Vagina (tissue), 2 donors: Measurements from ENCODE around the gene GFER. TPM values are rescaled to one million over a fixed set of nuclear protein-coding genes. Genes with fewer than 3 reads are reported as not detected.

Experiments used
- DNase-seq, 2 donors: peaks; one replicate each; pipeline ENCODE4 v3.0.0-alpha.2; 2017; ENCODE audit errors: extremely low spot score in 2 of 2
- H3K27ac ChIP-seq: fragments of 200-600 bp; sonication (generic); one replicate; pipeline ENCODE4 v1.5.1; 2019
- H3K27me3 ChIP-seq: fragments of 200-600 bp; sonication (generic); one replicate; pipeline ENCODE4 v1.5.1; 2019
- H3K36me3 ChIP-seq, 2 donors: fragments of 200-600 bp; sonication (generic); one replicate each; pipeline ENCODE4 v1.5.1; 2017 to 2019
- H3K4me1 ChIP-seq: fragments of 200-600 bp; sonication (generic); one replicate; pipeline ENCODE4 v1.5.1; 2019
- H3K4me3 ChIP-seq, 2 donors: fragments of 200-600 bp; sonication (generic); 1 replicate in 1 of 2; 2 replicates in 1 of 2; pipeline ENCODE4 v1.5.1; 2016 to 2019
- H3K9me3 ChIP-seq: fragments of 200-600 bp; sonication (generic); one replicate; pipeline ENCODE4 v1.5.1; 2019
- POLR2A ChIP-seq, 2 donors: fragments of 450-650 bp; IDR thresholded peaks; one replicate each; pipeline ENCODE4 v1.6.1; 2017; ENCODE audit warnings: antibody characterized with exemption in 2 of 2, mild to moderate bottlenecking in 2 of 2, moderate library complexity in 2 of 2
- POLR2AphosphoS5 ChIP-seq, 2 donors: sonication (generic); formaldehyde crosslinking; IDR thresholded peaks; one replicate each; pipeline ENCODE4 v1.9.0; 2017; ENCODE audit warnings: antibody characterized with exemption in 2 of 2, mild to moderate bottlenecking in 2 of 2, low read depth in 1 of 2; ENCODE audit not compliant: insufficient read depth in 1 of 2
- intact Hi-C: fragments of 100-400 bp; cut with DNase I; formaldehyde crosslinking; loops from one replicate; pipeline ENCODE4 v1.15.1; 2023
- total RNA-seq: library from RNA; depleted of rRNA; stranded (reverse); fragments of >200 nt; gene quantifications from one replicate; pipeline ENCODE4 v1.2.3, GENCODE V29; 2016
- TF ChIP-seq, protein P1 (sequence below), 3 experiments: fragments of 450-650 bp in 2 of 3; fragments of 200-600 bp in 1 of 3; sonication (generic) in 1 of 3; IDR thresholded peaks; one replicate each; pipeline ENCODE4 v1.5.1; 2017 to 2019; ENCODE audit warnings: antibody characterized with exemption in 3 of 3, mild to moderate bottlenecking in 2 of 3, moderate library complexity in 2 of 3

Gene GFER
- total RNA-seq, 1 donor from 2014 or later = 11.5 TPM

DNA sequence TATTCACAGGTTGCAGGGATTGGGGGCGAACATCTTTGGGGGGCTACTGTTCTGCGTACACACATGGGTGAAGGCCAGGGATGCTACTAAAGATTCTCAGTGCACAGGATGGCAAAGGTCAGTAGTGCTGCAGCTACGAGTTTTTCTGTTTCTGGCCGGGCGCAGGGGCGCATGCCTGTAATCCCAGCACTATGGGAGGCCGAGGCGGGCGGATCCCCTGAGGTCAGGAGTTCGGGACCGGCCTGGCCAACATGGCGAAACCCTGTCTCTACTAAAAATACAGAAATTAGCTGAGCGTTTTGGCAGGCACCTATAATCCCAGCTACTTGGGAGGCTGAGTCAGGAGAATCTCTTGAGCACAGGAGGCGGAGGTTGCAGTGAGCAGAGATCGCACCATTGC, 29.5 kb downstream of the GFER start:
- no peaks in the 10 kb centered on the region for H3K9me3 ChIP-seq
- intact Hi-C loops = no loop called here
- no peak for DNase-seq
- H3K27ac ChIP-seq = no peak overlapping the region
- no peak overlapping the region for H3K4me3 ChIP-seq
- peaks cover 15% of the 10 kb centered on the region for H3K4me1 ChIP-seq
- H3K36me3 ChIP-seq = no peaks in the 10 kb centered on the region
- TF ChIP-seq POLR2AphosphoS5 (IDR thresholded peaks at IDR 0.05; ENCODE audit: insufficient read depth in 1 of 2, low read depth in 1 of 2) (no peak), POLR2A (IDR thresholded peaks at IDR 0.05) (no peak)
- TF ChIP-seq, protein P1, sequence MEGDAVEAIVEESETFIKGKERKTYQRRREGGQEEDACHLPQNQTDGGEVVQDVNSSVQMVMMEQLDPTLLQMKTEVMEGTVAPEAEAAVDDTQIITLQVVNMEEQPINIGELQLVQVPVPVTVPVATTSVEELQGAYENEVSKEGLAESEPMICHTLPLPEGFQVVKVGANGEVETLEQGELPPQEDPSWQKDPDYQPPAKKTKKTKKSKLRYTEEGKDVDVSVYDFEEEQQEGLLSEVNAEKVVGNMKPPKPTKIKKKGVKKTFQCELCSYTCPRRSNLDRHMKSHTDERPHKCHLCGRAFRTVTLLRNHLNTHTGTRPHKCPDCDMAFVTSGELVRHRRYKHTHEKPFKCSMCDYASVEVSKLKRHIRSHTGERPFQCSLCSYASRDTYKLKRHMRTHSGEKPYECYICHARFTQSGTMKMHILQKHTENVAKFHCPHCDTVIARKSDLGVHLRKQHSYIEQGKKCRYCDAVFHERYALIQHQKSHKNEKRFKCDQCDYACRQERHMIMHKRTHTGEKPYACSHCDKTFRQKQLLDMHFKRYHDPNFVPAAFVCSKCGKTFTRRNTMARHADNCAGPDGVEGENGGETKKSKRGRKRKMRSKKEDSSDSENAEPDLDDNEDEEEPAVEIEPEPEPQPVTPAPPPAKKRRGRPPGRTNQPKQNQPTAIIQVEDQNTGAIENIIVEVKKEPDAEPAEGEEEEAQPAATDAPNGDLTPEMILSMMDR (IDR thresholded peaks at IDR 0.05) = no peak
- H3K27me3 ChIP-seq = no peaks in the 10 kb centered on the region

GRCh38 chr16:2015117-2015946, 31.3 kb downstream of the GFER start:
- peaks cover 15% of the 10 kb centered on the region for H3K4me1 ChIP-seq

DNA sequence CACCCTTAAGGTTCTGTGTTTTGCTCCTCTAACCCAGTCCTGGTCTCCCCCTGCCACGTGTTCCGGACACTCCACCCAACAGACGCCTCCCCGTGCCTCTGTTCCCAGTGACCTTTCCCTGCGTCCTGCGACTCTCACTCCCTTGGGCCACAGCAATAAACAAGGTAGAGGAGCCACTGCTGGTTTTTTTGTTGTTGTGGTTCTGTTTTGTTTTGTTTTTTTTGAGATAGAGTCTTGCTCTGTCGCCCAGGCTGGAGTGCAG, 31.9 kb downstream of the GFER start:
- TF ChIP-seq POLR2AphosphoS5 (IDR thresholded peaks at IDR 0.05; ENCODE audit: insufficient read depth in 1 of 2, low read depth in 1 of 2) (no peak), POLR2A (IDR thresholded peaks at IDR 0.05) (no peak)
- TF ChIP-seq, protein P1 (IDR thresholded peaks at IDR 0.05) = no peak
- no peak for DNase-seq
- peaks cover 16% of the 10 kb centered on the region for H3K4me1 ChIP-seq
- no peaks in the 10 kb centered on the region for H3K9me3 ChIP-seq
- no peaks in the 10 kb centered on the region for H3K36me3 ChIP-seq
- H3K27ac ChIP-seq = no peak overlapping the region
- intact Hi-C loops = no loop called here
- H3K4me3 ChIP-seq = no peak overlapping the region
- peaks cover 11% of the 10 kb centered on the region for H3K27me3 ChIP-seq

More at GRCh38 chr16:2015117-2015946, 31.3 kb downstream of the GFER start:
- intact Hi-C loops = no loop called here
- peaks cover 9% of the 10 kb centered on the region for H3K27me3 ChIP-seq
- H3K4me3 ChIP-seq = no peak overlapping the region
- H3K27ac ChIP-seq = peak overlapping the region; percentile 16
- TF ChIP-seq, protein P1 (IDR thresholded peaks at IDR 0.05) = no peak
- TF ChIP-seq POLR2A (IDR thresholded peaks at IDR 0.05) (no peak), POLR2AphosphoS5 (IDR thresholded peaks at IDR 0.05; ENCODE audit: insufficient read depth in 1 of 2, low read depth in 1 of 2) (peak; percentile 22 to 87)
- DNase-seq = no peak
- no peaks in the 10 kb centered on the region for H3K36me3 ChIP-seq
- no peaks in the 10 kb centered on the region for H3K9me3 ChIP-seq

GRCh38 chr16:2016407-2016922, 32.5 kb downstream of the GFER start:
- Histone ChIP-seq H3K9me3 (no peaks in the 10 kb centered on the region), H3K36me3 (no peaks in the 10 kb centered on the region), H3K4me3 (no peak overlapping the region), H3K4me1 (peaks cover 16% of the 10 kb centered on the region), H3K27ac (no peak overlapping the region), H3K27me3 (peaks cover 11% of the 10 kb centered on the region)
- DNase-seq = no peak
- intact Hi-C loops = no loop called here
- TF ChIP-seq, protein P1 (IDR thresholded peaks at IDR 0.05) = no peak
- TF ChIP-seq POLR2A (IDR thresholded peaks at IDR 0.05) (no peak), POLR2AphosphoS5 (IDR thresholded peaks at IDR 0.05; ENCODE audit: insufficient read depth in 1 of 2, low read depth in 1 of 2) (no peak)

- TF ChIP-seq, protein P1 (IDR thresholded peaks at IDR 0.05) = no peak
- no peak for TF ChIP-seq POLR2AphosphoS5 (IDR thresholded peaks at IDR 0.05; ENCODE audit: insufficient read depth in 1 of 2, low read depth in 1 of 2)
- TF ChIP-seq POLR2A (IDR thresholded peaks at IDR 0.05) = no peak
- DNase-seq = no peak
- peak within 1 kb of the TSS in 1 of 2 donors; percentile 24 for H3K4me3 ChIP-seq
- H3K9me3 ChIP-seq = no peaks in the 10 kb centered on the region
- peaks cover 36% of the 10 kb centered on the region for H3K4me1 ChIP-seq
- intact Hi-C loops = no loop called here
- H3K36me3 ChIP-seq = no peaks in the 10 kb centered on the region
- H3K27ac ChIP-seq = no peak within 1 kb of the TSS
- peaks cover 11% of the 10 kb centered on the region for H3K27me3 ChIP-seq
Observed at GRCh38 chr16:2019518-2019920, 35.5 kb downstream of the GFER start, which contains the start of gene NPW. Gene NPW, plus strand, starts transcription at chr16:2019785.
